GM12864 (cell line): ENCODE results near the gene MAEA.

Source experiments
- DNase-seq: peaks from one replicate; pipeline ENCODE4 v3.0.0-alpha.2; 2011; ENCODE audit warnings: low read depth
- H3K4me3 ChIP-seq: 2 replicates; pipeline ENCODE4 v1.5.1; 2011; ENCODE audit warnings: mild to moderate bottlenecking, low read depth, low read length, control low read depth
- CTCF ChIP-seq: IDR thresholded peaks from 2 replicates; pipeline ENCODE4 v1.5.1; 2011; ENCODE audit warnings: low read depth, mild to moderate bottlenecking, moderate library complexity, low read length, control low read depth, inconsistent platforms; ENCODE audit errors: missing control alignments

Gene MAEA

GRCh38 chr4:1367230-1367935 lies 77.7 kb downstream of the MAEA start:
- H3K4me3 ChIP-seq, result no peak overlapping the region
- no peak for DNase-seq
- no peak for TF ChIP-seq CTCF

DNA sequence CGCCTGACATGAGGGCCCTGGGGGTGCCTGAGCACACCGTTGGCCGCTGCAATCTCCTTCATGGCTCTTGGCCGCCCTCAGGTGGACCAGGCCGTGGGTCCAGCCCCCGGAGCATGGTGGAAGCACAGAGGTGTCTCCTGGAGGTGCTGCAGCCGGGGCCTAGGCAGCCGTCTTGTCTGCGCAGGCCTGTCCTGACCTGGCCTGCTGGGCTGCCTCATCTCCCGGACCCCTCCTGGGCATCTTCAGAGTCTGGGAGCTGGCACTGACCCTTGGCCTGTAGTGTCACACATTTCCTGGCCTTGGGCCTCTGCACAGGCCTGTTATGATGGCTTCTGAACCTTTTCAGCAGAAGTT lies 78.2 kb downstream of the MAEA start:
- no peak for TF ChIP-seq CTCF
- DNase-seq, result no peak
- no peak overlapping the region for H3K4me3 ChIP-seq

GRCh38 chr4:1368421-1369090 lies 78.9 kb downstream of the MAEA start:
- TF ChIP-seq CTCF, result no peak
- no peak overlapping the region for H3K4me3 ChIP-seq
- DNase-seq, result no peak

- DNase-seq, result no peak
- no peak overlapping the region for H3K4me3 ChIP-seq
- TF ChIP-seq CTCF, result no peak
Observed at GRCh38 chr4:1369091-1369450, 79.4 kb downstream of the MAEA start.

- no peak overlapping the region for H3K4me3 ChIP-seq
- DNase-seq, result no peak
- no peak for TF ChIP-seq CTCF
Observed at GRCh38 chr4:1369479-1370079, 79.9 kb downstream of the MAEA start.

DNA sequence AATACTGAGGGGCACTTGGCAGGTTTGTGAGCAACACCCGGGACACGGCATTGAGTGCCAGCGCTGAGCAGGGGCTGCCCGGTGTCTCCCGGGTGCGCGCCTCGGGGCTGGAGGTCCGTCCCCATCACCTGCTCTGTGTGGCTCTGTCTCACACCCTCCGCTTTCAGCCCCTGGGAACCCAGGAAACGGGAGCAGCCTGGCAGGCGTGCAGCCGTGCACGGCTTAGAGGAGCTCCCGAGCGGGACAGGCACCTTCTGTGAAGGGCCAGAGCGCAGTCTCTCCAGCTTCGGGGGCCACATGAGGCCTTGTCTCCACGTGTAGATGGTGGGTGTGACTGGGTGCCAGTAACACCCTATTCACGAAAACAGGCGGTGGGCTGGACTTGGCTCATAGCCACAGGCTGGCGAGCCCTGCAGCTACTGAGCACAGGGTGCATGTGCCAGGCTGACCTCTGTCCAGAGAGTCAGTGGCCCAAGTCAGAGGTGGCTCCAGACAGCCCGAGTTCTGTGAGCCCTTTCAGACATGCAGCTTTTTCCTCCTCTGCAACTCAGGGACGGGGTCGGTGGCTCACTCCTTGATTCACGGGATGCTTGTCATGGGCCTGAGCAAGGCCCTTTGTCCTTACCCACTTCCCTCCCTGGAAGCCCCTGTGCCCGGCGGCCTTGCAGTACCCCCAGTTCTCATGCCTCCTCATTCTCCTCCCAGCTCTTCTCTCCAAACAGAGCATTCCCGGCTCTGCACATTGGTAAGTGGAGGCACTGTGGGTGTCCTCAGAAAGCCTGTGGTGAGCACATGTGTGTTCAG lies 80.8 kb downstream of the MAEA start:
- TF ChIP-seq CTCF, result no peak
- DNase-seq, result no peak

More for the DNA sequence above, 80.8 kb downstream of the MAEA start:
- no peak overlapping the region for H3K4me3 ChIP-seq
